Measurements from ENCODE around the gene RNF34. TPM values are rescaled to one million over a fixed set of nuclear protein-coding genes. Genes with fewer than 3 reads are reported as not detected.

RNF34 gene
- total RNA-seq (2022) (40.5 and 40.9 TPM in 2 replicates), Bru-seq, nascent RNA (percentile 82 among the genes with signal in this experiment), BruChase-seq, experiment 1, labeled RNA remaining after a 6-hour chase (percentile 74 among the genes with signal in this experiment), BruChase-seq, experiment 2, labeled RNA remaining after a 2-hour chase (percentile 87 among the genes with signal in this experiment)
- long read RNA-seq, transcript RNF34-201 (6 exons, 2,066 nt): major isoform, 112 of 137 reads
- long read RNA-seq, transcript RNF34-203 (7 exons, 2,051 nt): minor isoform, 8 of 137 reads
- long read RNA-seq, partial matches to known transcripts: 2 of 137 reads
- long read RNA-seq, other reads (novel, unspliced or antisense): 12 of 137 reads

GRCh38 chr12:121399391-121400331 lies at the start of gene RNF34:
Gene RNF34, plus strand, starts transcription at chr12:121400118. Its CDS starts 95 bp downstream, at chr12:121400213.
- ChIA-PET CTCF (interaction anchor here (0.6 to 3.8 kb wide), 6 partner anchors 48 to 584 kb away, joined by 3 to 22 read pairs (median 3); partner anchors contain the start of gene ANAPC5), POLR2A (interaction anchor here (0.5 to 5.0 kb wide), 31 partner anchors 9 to 394 kb away, joined by 3 to 119 read pairs (median 4); partner anchors contain the start of genes ANAPC5 and CAMKK2)
- peak; percentile 99 for DNase-seq (ENCODE audit: unreplicated experiment)
- no peak for TF ChIP-seq CTCF (IDR thresholded peaks at IDR 0.05; ENCODE audit: unreplicated experiment)
- peak within 1 kb of the TSS; percentile 59 for H3K27ac Mint-ChIP-seq (ENCODE audit: low read depth, unreplicated experiment)
- intact Hi-C loops (cut with micrococcal nuclease): loop anchor here (2.0 to 5.0 kb wide), 2 partner anchors 47 to 122 kb away; partner anchors contain the start of gene ANAPC5
- peaks cover 10% of the 10 kb centered on the region for H3K36me3 Mint-ChIP-seq (ENCODE audit: insufficient read depth, unreplicated experiment)
- peaks cover 14% of the 10 kb centered on the region for H3K4me1 Mint-ChIP-seq (ENCODE audit: insufficient read depth, unreplicated experiment)
- no peaks in the 10 kb centered on the region for H3K27me3 Mint-ChIP-seq (ENCODE audit: insufficient read depth, unreplicated experiment)
- H3K4me3 Mint-ChIP-seq (ENCODE audit: unreplicated experiment): peak within 1 kb of the TSS; percentile 90
- H3K9me3 Mint-ChIP-seq (ENCODE audit: unreplicated experiment): no peaks in the 10 kb centered on the region
- TSS peak; percentile 83 for BruUV-seq (replicated peaks)

- BruUV-seq (replicated peaks): TSS peak; percentile 54
- POLR2A ChIA-PET: interaction anchor here (0.6 to 3.8 kb wide), 33 partner anchors 9 to 680 kb away, joined by 3 to 119 read pairs (median 3); partner anchors contain the start of gene RNF34
- Mint-ChIP-seq H3K4me3 (ENCODE audit: unreplicated experiment) (peak within 1 kb of the TSS; percentile 86), H3K4me1 (ENCODE audit: insufficient read depth, unreplicated experiment) (peaks cover 14% of the 10 kb centered on the region), H3K27me3 (ENCODE audit: insufficient read depth, unreplicated experiment) (no peaks in the 10 kb centered on the region), H3K27ac (ENCODE audit: low read depth, unreplicated experiment) (peak within 1 kb of the TSS; percentile 97), H3K36me3 (ENCODE audit: insufficient read depth, unreplicated experiment) (peaks cover 7% of the 10 kb centered on the region), H3K9me3 (ENCODE audit: unreplicated experiment) (no peaks in the 10 kb centered on the region)
- TF ChIP-seq CTCF (IDR thresholded peaks at IDR 0.05; ENCODE audit: unreplicated experiment): no peak
- CTCF ChIA-PET: interaction anchor here (0.6 to 7.7 kb wide), 8 partner anchors 16 to 983 kb away, joined by 3 to 66 read pairs (median 4); partner anchors contain the start of gene RNF34
- peak; percentile 99 for DNase-seq (ENCODE audit: unreplicated experiment)
- intact Hi-C loops (cut with micrococcal nuclease): loop anchor here (2.0 kb wide), 1 partner anchor 49 kb away; the partner anchor contains the start of gene RNF34
Observed at GRCh38 chr12:121351820-121352681, 47.9 kb upstream of the RNF34 start, which contains the start of gene ANAPC5. Gene ANAPC5, minus strand, starts transcription at chr12:121352411. Its CDS starts 71 bp downstream, at chr12:121352340.

- H3K4me3 Mint-ChIP-seq (ENCODE audit: unreplicated experiment): peak overlapping the region; percentile 86
- no peak for DNase-seq (ENCODE audit: unreplicated experiment)
- CTCF ChIA-PET: interaction anchor here (0.8 to 7.7 kb wide), 4 partner anchors 17 to 442 kb away, joined by 3 to 66 read pairs (median 7); partner anchors contain the start of gene RNF34
- H3K36me3 Mint-ChIP-seq (ENCODE audit: insufficient read depth, unreplicated experiment): peaks cover 7% of the 10 kb centered on the region
- POLR2A ChIA-PET: interaction anchor here (0.6 to 3.8 kb wide), 22 partner anchors 9 to 266 kb away, joined by 3 to 119 read pairs (median 3); partner anchors contain the start of gene RNF34
- no peaks in the 10 kb centered on the region for H3K27me3 Mint-ChIP-seq (ENCODE audit: insufficient read depth, unreplicated experiment)
- H3K9me3 Mint-ChIP-seq (ENCODE audit: unreplicated experiment): no peaks in the 10 kb centered on the region
- intact Hi-C loops (cut with micrococcal nuclease): loop anchor here (2.0 kb wide), 1 partner anchor 48 kb away; the partner anchor contains the start of gene RNF34
- BruUV-seq (replicated peaks): no TSS peak
- H3K27ac Mint-ChIP-seq (ENCODE audit: low read depth, unreplicated experiment): peak overlapping the region; percentile 97
- H3K4me1 Mint-ChIP-seq (ENCODE audit: insufficient read depth, unreplicated experiment): peaks cover 14% of the 10 kb centered on the region
- no peak for TF ChIP-seq CTCF (IDR thresholded peaks at IDR 0.05; ENCODE audit: unreplicated experiment)
Observed at GRCh38 chr12:121352682-121353018, 47.3 kb upstream of the RNF34 start.
